HepG2 (cell line): ENCODE measurements around the gene LSS. TPM values are rescaled to one million over a fixed set of nuclear protein-coding genes. Genes with fewer than 3 reads are reported as not detected.

ENCODE experiments used
- CEBPB ChIP-seq: IDR thresholded peaks from 2 replicates; pipeline ENCODE4 v1.6.1; 2011; ENCODE audit warnings: low read depth, low read length, improper control_type of control experiment, borderline replicate concordance
- NCOA1 ChIP-seq: sonication (generic); formaldehyde crosslinking; IDR thresholded peaks from 2 replicates; pipeline ENCODE4 v1.9.0; 2021; ENCODE audit warnings: missing genetic modification reagents
- PATZ1 ChIP-seq: sonication (generic); formaldehyde crosslinking; IDR thresholded peaks from 2 replicates; pipeline ENCODE4 v1.4.0; 2020; ENCODE audit warnings: missing genetic modification reagents
- TGIF2 ChIP-seq: IDR thresholded peaks from 2 replicates; pipeline ENCODE4 v1.6.1; 2016; ENCODE audit warnings: control low read depth, missing compliant biosample characterization
- TMF1 ChIP-seq: sonication (generic); formaldehyde crosslinking; IDR thresholded peaks from 2 replicates; pipeline ENCODE4 v1.8.1; 2022; ENCODE audit warnings: low read depth, missing genetic modification reagents
- ZBTB21 ChIP-seq: sonication (generic); formaldehyde crosslinking; IDR thresholded peaks from 2 replicates; pipeline ENCODE4 v1.4.0; 2020; ENCODE audit warnings: missing genetic modification reagents
- ZBTB26 ChIP-seq: IDR thresholded peaks from 2 replicates; pipeline ENCODE4 v1.6.1; 2016; ENCODE audit warnings: missing compliant biosample characterization, missing genetic modification reagents, borderline replicate concordance
- ZFY ChIP-seq: sonication (generic); formaldehyde crosslinking; IDR thresholded peaks from 2 replicates; pipeline ENCODE4 v1.4.0; 2020; ENCODE audit warnings: missing genetic modification reagents
- ZHX2 ChIP-seq, 2 experiments: sonication (generic) in 1 of 2; formaldehyde crosslinking in 1 of 2; IDR thresholded peaks; 2 replicates each; pipeline versions ENCODE4 v1.6.1 to v1.9.0; 2014 to 2022; ENCODE audit warnings: antibody characterized with exemption in 1 of 2, borderline replicate concordance in 1 of 2, inconsistent platforms in 1 of 2, low read depth in 1 of 2, missing genetic modification reagents in 1 of 2
- ZNF10 ChIP-seq: sonication (generic); formaldehyde crosslinking; IDR thresholded peaks from 2 replicates; pipeline ENCODE4 v1.4.0; 2020; ENCODE audit warnings: mild to moderate bottlenecking, low read depth, missing genetic modification reagents, borderline replicate concordance
- ZNF280D ChIP-seq: sonication (generic); formaldehyde crosslinking; IDR thresholded peaks from 2 replicates; pipeline ENCODE4 v1.5.1; 2020; ENCODE audit warnings: mild to moderate bottlenecking, missing genetic modification reagents
- ZNF317 ChIP-seq: sonication (generic); formaldehyde crosslinking; IDR thresholded peaks from 2 replicates; pipeline ENCODE4 v1.5.0; 2020; ENCODE audit warnings: mild to moderate bottlenecking, missing genetic modification reagents
- ZNF577 ChIP-seq: sonication (generic); formaldehyde crosslinking; IDR thresholded peaks from 2 replicates; pipeline ENCODE4 v1.4.0; 2020; ENCODE audit warnings: mild to moderate bottlenecking, low read depth, missing genetic modification reagents, borderline replicate concordance
- ZSCAN20 ChIP-seq: sonication (generic); formaldehyde crosslinking; IDR thresholded peaks from 2 replicates; pipeline ENCODE4 v1.4.0; 2020; ENCODE audit warnings: missing genetic modification reagents, mild to moderate bottlenecking, borderline replicate concordance
- ZSCAN25 ChIP-seq: sonication (generic); formaldehyde crosslinking; IDR thresholded peaks from 2 replicates; pipeline ENCODE4 v1.8.0; 2022; ENCODE audit warnings: mild to moderate bottlenecking, missing genetic modification reagents
- polyA plus RNA-seq, 8 experiments: library from polyadenylated mRNA; depleted of rRNA in 3 of 8; stranded (reverse) in 7 of 8; unstranded in 1 of 8; fragments of >200 nt; fragmentation: Illumina TruSeq in 4 of 8; extraction: Trizol in 4 of 8; gene quantifications; 2 replicates each; pipeline versions ENCODE4 v1.2.1 to v1.2.3, GENCODE V29; 2011 to 2016; ENCODE audit warnings: low read depth in 4 of 8, missing spikeins in 1 of 8, mixed read lengths in 1 of 8; ENCODE audit not compliant: insufficient read depth in 1 of 8
- total RNA-seq, 5 experiments: library from RNA; depleted of rRNA; stranded (reverse); fragments of >200 nt; fragmentation: Illumina TruSeq; extraction: Trizol; gene quantifications; 2 replicates each; pipeline ENCODE4 v1.2.3, GENCODE V29; 2016; ENCODE audit warnings: low read depth in 1 of 5

LSS gene
- total and polyA plus RNA-seq, 2 of the 13 experiments (the other 11 are each of a cell fraction or from before 2014, with no cell fraction given) = 72.6 to 113 TPM

GRCh38 chr21:46149205-46149901 lies 79.2 kb downstream of the LSS start (continued):
- no peak for TF ChIP-seq ZBTB26 (CRISPR knock-in tag)
- TF ChIP-seq ZSCAN20 (CRISPR knock-in tag) = peak; percentile 50; the same call in 1 of the 2 replicates
- peak; percentile 55; the same call in 1 of the 2 replicates for TF ChIP-seq CEBPB
- no peak for TF ChIP-seq ZBTB21
- no peak for TF ChIP-seq ZFY (CRISPR knock-in tag)
- no peak for TF ChIP-seq ZNF317 (CRISPR knock-in tag)
- TF ChIP-seq NCOA1 = no peak
- TF ChIP-seq ZNF577 (CRISPR knock-in tag) = no peak
- no peak for TF ChIP-seq ZNF280D
- no peak for TF ChIP-seq ZNF10 (CRISPR knock-in tag)
- TF ChIP-seq PATZ1 (CRISPR knock-in tag) = peak; percentile 16; the same call in 1 of the 2 replicates
- no peak for TF ChIP-seq ZHX2 (IDR thresholded peaks at IDR 0.05; ENCODE audit: low read depth)
- TF ChIP-seq ZHX2 (CRISPR knock-in tag; IDR thresholded peaks at IDR 0.05; ENCODE audit: borderline replicate concordance) = no peak
- TF ChIP-seq ZSCAN25 (CRISPR knock-in tag) = 0 out of 2 replicates have a peak, but pooled peaks have one; percentile 20
- TF ChIP-seq TMF1 (CRISPR knock-in tag) = 0 out of 2 replicates have a peak, but pooled peaks have one; percentile 31
- TF ChIP-seq TGIF2 (CRISPR knock-in tag) = no peak
